ENCODE data around the gene DCHS2.

DCHS2 gene

GRCh38 chr4:154304679-154305078 is 186.9 kb downstream of the DCHS2 start:
- no peak for TF ChIP-seq CTCF (IDR thresholded peaks at IDR 0.05)

DNA sequence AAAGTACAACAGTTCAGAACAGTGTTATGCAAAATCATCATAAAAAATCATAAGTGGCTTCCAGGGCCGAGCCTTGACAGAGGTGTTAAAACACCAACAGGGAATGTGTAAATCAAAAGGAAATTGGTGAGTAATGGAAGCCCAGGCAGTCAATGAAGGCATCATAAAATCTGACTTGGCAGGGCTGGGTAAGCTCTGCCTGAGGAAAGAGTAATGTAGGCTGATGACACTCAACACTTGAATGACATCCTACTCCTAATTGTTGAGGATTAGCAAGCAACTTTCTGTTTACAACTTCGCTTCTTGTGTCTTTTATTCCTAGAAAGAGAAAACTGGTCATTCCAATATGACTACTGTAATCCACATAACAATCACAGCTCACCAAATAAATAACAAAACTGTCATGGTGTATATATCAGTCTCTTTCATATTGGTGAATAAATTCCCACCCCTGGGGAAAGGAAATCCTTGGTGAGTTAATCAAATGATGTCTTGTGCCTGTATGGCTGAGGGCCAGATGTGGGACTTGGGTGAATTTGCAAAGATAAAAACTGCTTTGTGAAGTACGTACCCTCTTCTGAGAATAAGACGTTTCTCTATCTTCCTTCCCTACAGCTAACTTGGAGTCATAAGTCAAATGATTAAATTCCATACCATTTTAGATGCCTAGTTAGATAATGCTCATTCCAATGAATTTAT is 196.8 kb downstream of the DCHS2 start:
- TF ChIP-seq CTCF (IDR thresholded peaks at IDR 0.05) = no peak

DNA sequence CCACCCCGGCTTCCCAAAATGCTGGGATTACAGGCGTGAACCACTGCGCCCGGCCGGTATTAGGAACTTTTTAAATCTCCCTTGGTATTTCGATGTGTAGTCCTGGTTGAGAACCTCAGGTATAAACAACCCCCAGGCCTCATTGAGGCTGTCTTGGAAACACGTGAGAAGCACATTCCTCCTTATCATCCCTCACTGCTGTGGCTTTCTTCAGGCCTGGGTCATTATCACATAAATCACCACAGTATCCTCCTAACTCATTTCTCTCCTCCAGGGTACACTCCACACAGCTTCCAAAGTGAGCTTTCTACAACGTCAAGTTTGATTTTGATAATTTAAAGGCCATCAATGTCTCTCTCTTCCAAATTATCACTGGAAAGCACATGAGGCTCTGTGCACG is 198.2 kb downstream of the DCHS2 start:
- TF ChIP-seq CTCF (IDR thresholded peaks at IDR 0.05) = no peak

DNA sequence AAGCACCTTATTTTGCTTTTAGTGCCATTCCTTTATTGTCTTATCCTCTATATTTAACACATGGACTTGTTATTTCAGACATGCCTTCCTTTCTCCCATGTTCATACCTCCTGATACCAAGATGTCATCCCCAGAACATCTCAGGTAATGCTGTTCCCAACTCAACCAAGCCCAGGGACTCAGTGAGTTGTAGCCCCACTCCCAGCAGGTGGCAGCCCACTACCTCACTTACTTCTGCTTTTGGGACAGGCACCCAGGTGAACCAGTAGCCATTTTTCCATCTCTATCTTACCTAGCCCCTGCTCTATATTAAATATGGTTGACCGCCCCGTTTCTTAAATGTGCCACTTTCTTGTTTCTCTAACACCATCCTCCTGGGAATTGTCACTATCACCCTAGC is 199.0 kb downstream of the DCHS2 start:
- TF ChIP-seq CTCF (IDR thresholded peaks at IDR 0.05) = no peak

GRCh38 chr4:154277172-154277571 is 214.4 kb downstream of the DCHS2 start:
- no peak for TF ChIP-seq CTCF (IDR thresholded peaks at IDR 0.05)

DNA sequence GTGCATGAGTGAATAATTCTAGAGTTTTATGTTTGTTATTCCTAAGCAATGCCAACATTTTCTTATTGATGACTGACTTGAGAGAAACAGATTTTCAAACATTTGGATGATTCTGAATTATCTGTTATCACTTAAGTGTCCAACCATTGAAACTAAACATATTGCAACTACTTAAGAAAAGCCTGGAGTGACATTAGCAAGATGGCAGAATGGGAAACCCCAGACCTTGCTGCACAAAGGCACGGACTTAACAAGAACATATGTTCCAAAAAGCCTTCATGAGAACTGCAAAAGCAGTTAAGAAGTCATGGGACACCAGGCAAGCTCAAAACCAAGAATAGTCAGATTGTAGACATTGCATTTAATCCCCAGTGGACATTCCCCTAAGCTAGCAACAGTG is 215.1 kb downstream of the DCHS2 start:
- TF ChIP-seq CTCF (IDR thresholded peaks at IDR 0.05) = no peak

DNA sequence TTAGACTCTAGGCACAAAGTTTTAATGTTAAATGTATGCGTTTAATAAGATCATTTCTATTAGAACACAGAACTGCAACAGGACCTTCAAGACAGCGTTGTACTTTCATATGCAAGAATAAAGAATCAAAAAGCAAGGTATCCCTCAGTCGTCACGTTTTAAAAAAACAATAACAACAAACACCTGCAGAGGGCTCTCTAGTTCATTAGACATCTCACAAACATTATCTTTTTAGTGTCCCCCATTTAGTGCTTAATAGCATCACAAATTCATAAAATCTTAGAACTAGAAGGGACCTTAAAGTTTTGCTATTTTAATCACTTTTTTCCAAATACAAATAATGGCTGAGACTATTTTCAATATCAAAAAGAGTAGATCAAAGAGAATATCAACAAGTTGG is 236.6 kb downstream of the DCHS2 start:
- 0 out of 2 replicates have a peak, but pooled peaks have one; percentile 26 for TF ChIP-seq CTCF (IDR thresholded peaks at IDR 0.05)

DNA sequence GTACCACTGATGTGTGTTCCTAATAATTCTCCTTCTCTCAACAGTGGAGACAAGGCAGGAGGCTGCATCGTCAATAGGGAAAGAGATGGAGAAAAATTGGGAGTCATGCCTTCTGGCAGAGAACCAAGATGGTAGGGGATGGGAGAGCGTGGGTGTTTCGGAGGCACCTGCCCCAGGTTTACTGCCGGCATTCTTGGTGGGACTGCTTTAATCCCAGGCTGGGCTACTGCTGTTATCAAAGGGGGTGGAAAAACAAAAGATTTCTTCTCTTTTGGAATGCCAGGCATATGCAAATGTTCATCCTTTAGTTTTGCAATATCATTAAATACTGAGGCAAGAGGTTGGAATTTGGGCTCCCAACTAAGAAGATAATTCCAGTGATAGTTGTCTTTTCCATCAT is 257.0 kb downstream of the DCHS2 start:
- no peak for TF ChIP-seq CTCF (IDR thresholded peaks at IDR 0.05)

Data from LNCAP (cell line).